DND-41 (cell line): ENCODE results near the gene CELA2B.

Experiments used
- ATAC-seq: fragments of 200-7000 bp; cut with Tn5 transposase; 3 replicates; pipeline ENCODE4 v1.9.1; 2021; ENCODE audit warnings: low read depth; ENCODE audit not compliant: insufficient read depth
- DNase-seq: peaks from one replicate; pipeline ENCODE4 v3.0.0-alpha.2; 2020
- H2AFZ ChIP-seq: 2 replicates; pipeline ENCODE4 v1.6.0; 2012; ENCODE audit warnings: low read depth, low read length
- H3K27ac ChIP-seq: 2 replicates; pipeline ENCODE4 v1.5.1; 2012; ENCODE audit warnings: low read length, inconsistent platforms
- H3K27me3 ChIP-seq: fragments of 200-600 bp; sonication (generic); 2 replicates; pipeline ENCODE4 v1.6.0; 2012; ENCODE audit warnings: low read length, mild to moderate bottlenecking, inconsistent platforms; ENCODE audit not compliant: insufficient read depth, poor library complexity
- H3K36me3 ChIP-seq: 2 replicates; pipeline ENCODE4 v1.5.1; 2012; ENCODE audit warnings: low read length, inconsistent platforms; ENCODE audit not compliant: insufficient read depth
- H3K4me1 ChIP-seq: 2 replicates; pipeline ENCODE4 v1.5.1; 2012; ENCODE audit warnings: mild to moderate bottlenecking, low read length; ENCODE audit not compliant: insufficient read depth
- H3K4me2 ChIP-seq: 2 replicates; pipeline ENCODE4 v1.6.0; 2012; ENCODE audit warnings: mild to moderate bottlenecking, moderate library complexity, low read length, inconsistent platforms; ENCODE audit not compliant: insufficient read depth
- H3K4me3 ChIP-seq, 2 experiments: fragments of 200-600 bp in 1 of 2; shearing (Covaris generic) in 1 of 2; 2 replicates each; pipeline ENCODE4 v1.5.1; 2012 to 2016; ENCODE audit warnings: inconsistent platforms in 2 of 2, low read length in 2 of 2, mild to moderate bottlenecking in 2 of 2, low read depth in 1 of 2, moderate library complexity in 1 of 2
- H3K79me2 ChIP-seq: 2 replicates; pipeline ENCODE4 v1.6.0; 2012; ENCODE audit warnings: low read length, inconsistent platforms; ENCODE audit not compliant: insufficient read depth
- H3K9ac ChIP-seq: 2 replicates; pipeline ENCODE4 v1.6.0; 2012; ENCODE audit warnings: low read depth, mild to moderate bottlenecking, inconsistent platforms, low read length, moderate library complexity
- H3K9me3 ChIP-seq: 2 replicates; pipeline ENCODE4 v1.5.1; 2012; ENCODE audit warnings: low read length, moderate library complexity, mild to moderate bottlenecking, inconsistent platforms; ENCODE audit not compliant: insufficient read depth, severe bottlenecking
- H4K20me1 ChIP-seq: 2 replicates; pipeline ENCODE4 v1.6.0; 2012; ENCODE audit warnings: low read length; ENCODE audit not compliant: insufficient read depth
- EZH2 ChIP-seq: IDR thresholded peaks from 3 replicates; pipeline ENCODE4 v1.6.1; 2012; ENCODE audit warnings: borderline replicate concordance, low read depth, mild to moderate bottlenecking, moderate library complexity, low read length, inconsistent platforms; ENCODE audit not compliant: severe bottlenecking
- TF ChIP-seq, protein P1 (sequence below): IDR thresholded peaks from 2 replicates; pipeline ENCODE4 v1.5.1; 2012; ENCODE audit warnings: borderline replicate concordance, low read length, moderate library complexity, mild to moderate bottlenecking; ENCODE audit not compliant: poor library complexity, severe bottlenecking; ENCODE audit errors: extremely low read depth

Gene CELA2B

DNA sequence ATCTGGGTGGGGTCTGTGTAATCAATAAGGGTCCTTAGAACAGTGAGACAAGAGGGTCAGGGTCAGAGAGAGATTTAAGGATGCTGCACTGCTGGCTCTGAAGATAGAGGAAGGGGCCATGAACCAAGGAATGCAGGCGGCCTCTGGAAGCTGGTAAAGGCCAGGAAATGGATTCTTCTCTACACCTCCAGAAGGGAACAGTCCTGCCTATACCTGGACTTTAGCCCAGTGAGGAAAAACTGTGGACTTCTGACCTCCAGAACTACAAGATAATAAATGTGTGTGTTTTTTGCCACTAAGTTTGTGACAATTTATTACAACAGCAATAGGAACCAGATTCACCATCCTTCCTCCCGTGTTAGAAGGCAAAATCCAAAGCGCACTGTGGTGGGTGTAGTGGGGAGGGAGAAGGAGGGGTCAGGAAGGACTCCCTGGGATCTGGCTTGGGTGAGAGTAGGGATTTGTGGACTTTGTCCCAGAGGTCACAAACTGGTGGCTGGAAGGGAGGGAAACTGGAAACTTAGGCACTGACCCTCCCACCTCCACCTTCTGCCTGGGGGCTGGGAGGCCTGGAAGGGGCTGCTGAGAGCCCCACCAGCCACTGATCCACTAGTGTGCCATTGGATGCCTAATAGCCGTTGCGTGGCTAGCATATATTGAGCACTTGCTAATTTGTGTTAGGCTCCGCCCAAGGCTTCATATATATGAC lies 24.7 kb upstream of the CELA2B start:
- no peak overlapping the region for H3K27ac ChIP-seq
- no peaks in the 10 kb centered on the region for H3K36me3 ChIP-seq
- DNase-seq: no peak
- H4K20me1 ChIP-seq: no peaks in the 10 kb centered on the region; the same call in 1 of the 2 replicates
- H3K79me2 ChIP-seq: no peaks in the 10 kb centered on the region
- H3K9me3 ChIP-seq: no peaks in the 10 kb centered on the region
- H3K4me3 ChIP-seq: no peak overlapping the region
- no peaks in the 10 kb centered on the region for H3K27me3 ChIP-seq
- no peaks in the 10 kb centered on the region for H3K4me1 ChIP-seq
- no peak overlapping the region for H3K4me2 ChIP-seq
- ATAC-seq: no peak
- no peak overlapping the region for H3K9ac ChIP-seq
- TF ChIP-seq EZH2: no peak
- TF ChIP-seq, protein P1, sequence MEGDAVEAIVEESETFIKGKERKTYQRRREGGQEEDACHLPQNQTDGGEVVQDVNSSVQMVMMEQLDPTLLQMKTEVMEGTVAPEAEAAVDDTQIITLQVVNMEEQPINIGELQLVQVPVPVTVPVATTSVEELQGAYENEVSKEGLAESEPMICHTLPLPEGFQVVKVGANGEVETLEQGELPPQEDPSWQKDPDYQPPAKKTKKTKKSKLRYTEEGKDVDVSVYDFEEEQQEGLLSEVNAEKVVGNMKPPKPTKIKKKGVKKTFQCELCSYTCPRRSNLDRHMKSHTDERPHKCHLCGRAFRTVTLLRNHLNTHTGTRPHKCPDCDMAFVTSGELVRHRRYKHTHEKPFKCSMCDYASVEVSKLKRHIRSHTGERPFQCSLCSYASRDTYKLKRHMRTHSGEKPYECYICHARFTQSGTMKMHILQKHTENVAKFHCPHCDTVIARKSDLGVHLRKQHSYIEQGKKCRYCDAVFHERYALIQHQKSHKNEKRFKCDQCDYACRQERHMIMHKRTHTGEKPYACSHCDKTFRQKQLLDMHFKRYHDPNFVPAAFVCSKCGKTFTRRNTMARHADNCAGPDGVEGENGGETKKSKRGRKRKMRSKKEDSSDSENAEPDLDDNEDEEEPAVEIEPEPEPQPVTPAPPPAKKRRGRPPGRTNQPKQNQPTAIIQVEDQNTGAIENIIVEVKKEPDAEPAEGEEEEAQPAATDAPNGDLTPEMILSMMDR: no peak
- no peak overlapping the region for H2AFZ ChIP-seq

DNA sequence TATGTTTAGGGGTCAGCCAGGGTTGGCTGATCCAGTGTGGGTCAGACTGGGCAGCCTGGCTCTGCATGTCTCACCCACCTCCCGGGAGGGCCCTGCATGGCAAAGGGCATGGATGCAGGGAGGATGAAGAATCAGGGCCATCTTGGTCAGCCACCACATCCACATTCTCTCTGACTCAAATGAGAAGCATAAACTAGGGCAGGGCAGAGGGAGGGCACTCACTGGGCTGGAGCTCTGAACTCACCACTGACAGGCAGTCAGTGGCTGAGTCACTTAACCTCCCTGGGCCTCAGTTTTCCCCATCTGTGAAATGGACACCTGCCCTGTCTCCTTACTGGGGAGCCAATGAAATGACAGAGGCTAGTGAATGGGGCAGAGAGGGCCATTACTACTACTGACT lies 23.7 kb upstream of the CELA2B start:
- Histone ChIP-seq H3K36me3 (no peaks in the 10 kb centered on the region), H2AFZ (no peak overlapping the region), H3K9ac (no peak overlapping the region), H3K27ac (no peak overlapping the region), H3K4me3 (no peak overlapping the region), H3K4me2 (no peak overlapping the region), H3K4me1 (no peaks in the 10 kb centered on the region), H3K9me3 (no peaks in the 10 kb centered on the region), H3K27me3 (no peaks in the 10 kb centered on the region), H3K79me2 (no peaks in the 10 kb centered on the region), H4K20me1 (no peaks in the 10 kb centered on the region; the same call in 1 of the 2 replicates)
- no peak for ATAC-seq
- no peak for DNase-seq
- no peak for TF ChIP-seq EZH2
- TF ChIP-seq, protein P1: no peak

DNA sequence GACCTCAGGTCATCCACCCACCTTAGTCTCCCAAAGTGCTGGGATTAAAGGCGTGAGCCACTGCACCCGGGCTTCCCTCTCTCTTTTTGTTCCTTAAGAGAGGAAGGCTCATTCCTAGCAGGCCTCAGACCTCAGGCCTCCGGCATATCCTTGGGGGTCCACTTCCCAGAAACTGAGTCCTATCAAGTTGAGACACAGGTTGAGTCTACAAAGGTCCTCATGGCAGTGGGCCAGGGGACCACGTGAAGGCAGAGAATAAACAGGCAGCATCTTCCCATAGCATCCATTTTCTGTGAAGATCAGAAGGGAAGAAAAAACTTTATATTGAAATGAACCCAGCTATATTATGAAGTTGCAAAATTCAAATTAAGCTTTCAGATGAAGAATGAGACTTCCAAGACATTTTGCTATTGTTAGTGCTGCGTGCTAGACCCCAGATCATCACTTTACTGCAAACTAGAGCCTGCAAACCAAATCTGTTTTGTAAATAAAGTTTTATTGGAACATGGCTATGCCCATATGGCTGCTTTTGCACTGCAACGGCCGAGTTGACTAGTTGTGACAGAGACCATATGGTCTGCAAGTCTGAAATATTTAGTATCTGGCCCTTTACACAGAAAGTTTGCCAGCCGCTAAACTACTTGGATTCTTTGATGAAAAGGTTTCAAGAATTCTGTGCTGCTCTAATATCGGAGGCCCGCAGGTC lies 22.9 kb upstream of the CELA2B start:
- Histone ChIP-seq H3K9ac (no peak overlapping the region), H3K4me2 (no peak overlapping the region), H3K27ac (no peak overlapping the region), H3K9me3 (no peaks in the 10 kb centered on the region), H3K27me3 (no peaks in the 10 kb centered on the region), H3K36me3 (no peaks in the 10 kb centered on the region), H3K4me3 (no peak overlapping the region), H4K20me1 (no peaks in the 10 kb centered on the region; the same call in 1 of the 2 replicates), H3K4me1 (no peaks in the 10 kb centered on the region), H2AFZ (no peak overlapping the region), H3K79me2 (no peaks in the 10 kb centered on the region)
- ATAC-seq (no peak), DNase-seq (no peak)
- TF ChIP-seq, protein P1: no peak
- no peak for TF ChIP-seq EZH2
